IPS-18c (cell line): Measurements from ENCODE around the gene STRIT1.
"Not testable (repeated sequence)": the region's sequence is repeated elsewhere in the genome, so short reads cannot be mapped to it uniquely, and the experiment has no call there.

ENCODE experiments used
- H3K4me3 ChIP-seq: 2 replicates; pipeline ENCODE4 v1.7.0; 2013; ENCODE audit warnings: low read depth, mild to moderate bottlenecking, low read length, moderate library complexity; ENCODE audit not compliant: insufficient read depth
- H3K9me3 ChIP-seq: one replicate; pipeline ENCODE4 v1.6.1; 2013; ENCODE audit warnings: mild to moderate bottlenecking, low read length, moderate library complexity; ENCODE audit not compliant: control insufficient read depth, insufficient read depth

Gene STRIT1

GRCh38 chr3:155285936-155286335 is 7.5 kb downstream of the STRIT1 start:
- Histone ChIP-seq H3K4me3 (no peak overlapping the region), H3K9me3 (no peaks in the 10 kb centered on the region)

GRCh38 chr3:155283092-155284056 is 10.1 kb downstream of the STRIT1 start:
- peaks cover 2% of the 10 kb centered on the region for H3K9me3 ChIP-seq
- no peak overlapping the region for H3K4me3 ChIP-seq

- H3K9me3 ChIP-seq = peaks cover 2% of the 10 kb centered on the region
- H3K4me3 ChIP-seq = no peak overlapping the region
Observed at GRCh38 chr3:155282385-155283091, 10.9 kb downstream of the STRIT1 start.

GRCh38 chr3:155281912-155282311 is 11.6 kb downstream of the STRIT1 start:
- H3K9me3 ChIP-seq = peaks cover 2% of the 10 kb centered on the region
- no peak overlapping the region for H3K4me3 ChIP-seq

- not testable (repeated sequence) for H3K4me3 ChIP-seq, H3K9me3 ChIP-seq
Observed at GRCh38 chr3:155276089-155276488, 17.4 kb downstream of the STRIT1 start.

GRCh38 chr3:155275159-155275754 is 18.2 kb downstream of the STRIT1 start:
- not testable (repeated sequence) for H3K4me3 ChIP-seq, H3K9me3 ChIP-seq

- not testable (repeated sequence) for H3K9me3 ChIP-seq, H3K4me3 ChIP-seq
Observed at GRCh38 chr3:155274435-155274834, 19.0 kb downstream of the STRIT1 start.

- H3K4me3 ChIP-seq = no peak overlapping the region
Observed at GRCh38 chr3:155271343-155271613, 22.2 kb downstream of the STRIT1 start.

GRCh38 chr3:155270485-155271342 is 22.8 kb downstream of the STRIT1 start:
- no peak overlapping the region for H3K4me3 ChIP-seq
- H3K9me3 ChIP-seq = no peaks in the 10 kb centered on the region

More at GRCh38 chr3:155271343-155271613, 22.2 kb downstream of the STRIT1 start:
- no peaks in the 10 kb centered on the region for H3K9me3 ChIP-seq

GRCh38 chr3:155270063-155270462 is 23.4 kb downstream of the STRIT1 start:
- H3K4me3 ChIP-seq = no peak overlapping the region

GRCh38 chr3:155262855-155263254 is 30.6 kb downstream of the STRIT1 start:
- not testable (repeated sequence) for H3K9me3 ChIP-seq, H3K4me3 ChIP-seq

More at GRCh38 chr3:155270063-155270462, 23.4 kb downstream of the STRIT1 start:
- H3K9me3 ChIP-seq = no peaks in the 10 kb centered on the region

GRCh38 chr3:155262295-155262694 is 31.2 kb downstream of the STRIT1 start:
- Histone ChIP-seq H3K4me3 (no peak overlapping the region), H3K9me3 (no peaks in the 10 kb centered on the region)

- H3K9me3 ChIP-seq = no peaks in the 10 kb centered on the region
- H3K4me3 ChIP-seq = no peak overlapping the region
Observed at GRCh38 chr3:155254445-155254844, 39.0 kb downstream of the STRIT1 start.

GRCh38 chr3:155252535-155252934 is 40.9 kb downstream of the STRIT1 start:
- no peaks in the 10 kb centered on the region for H3K9me3 ChIP-seq
- H3K4me3 ChIP-seq = no peak overlapping the region

GRCh38 chr3:155252021-155252420 is 41.5 kb downstream of the STRIT1 start:
- H3K9me3 ChIP-seq = no peaks in the 10 kb centered on the region
- no peak overlapping the region for H3K4me3 ChIP-seq

- no peaks in the 10 kb centered on the region for H3K9me3 ChIP-seq
- H3K4me3 ChIP-seq = no peak overlapping the region
Observed at GRCh38 chr3:155248531-155249187, 44.8 kb downstream of the STRIT1 start.

GRCh38 chr3:155244699-155245098 is 48.8 kb downstream of the STRIT1 start:
- Histone ChIP-seq H3K9me3 (no peaks in the 10 kb centered on the region), H3K4me3 (no peak overlapping the region)
